T-helper 17 cell (primary cell): ENCODE data around the gene P2RX6. TPM values are rescaled to one million over a fixed set of nuclear protein-coding genes. Genes with fewer than 3 reads are reported as not detected.
"Not testable (repeated sequence)": the region's sequence is repeated elsewhere in the genome, so short reads cannot be mapped to it uniquely, and the experiment has no call there.

ENCODE experiments used
- ATAC-seq: fragments of 150-1000 bp; cut with Tn5 transposase; 2 replicates; pipeline ENCODE4 v1.10.0; 2021; ENCODE audit warnings: mild to moderate bottlenecking, moderate library complexity
- DNase-seq, 3 donors: peaks; one replicate each; pipeline versions ENCODE4 v3.0.0 to v3.0.0-alpha.2; 2020 to 2021
- H3K9me3 ChIP-seq: one replicate; pipeline ENCODE4 v1.7.0; 2013; ENCODE audit warnings: low read length, mild to moderate bottlenecking; ENCODE audit not compliant: control insufficient read depth, poor library complexity, severe bottlenecking
- H3K27ac Mint-ChIP-seq: one replicate; pipeline ENCODE4 v1.8.0; 2022; ENCODE audit warnings: mild to moderate bottlenecking, moderate library complexity, mixed read lengths
- H3K27me3 Mint-ChIP-seq: one replicate; pipeline ENCODE4 v1.8.0; 2022; ENCODE audit warnings: mixed read lengths
- H3K36me3 Mint-ChIP-seq: one replicate; pipeline ENCODE4 v1.8.0; 2022; ENCODE audit warnings: low read depth, mixed read lengths
- H3K4me1 Mint-ChIP-seq: one replicate; pipeline ENCODE4 v1.8.0; 2022; ENCODE audit warnings: mild to moderate bottlenecking, mixed read lengths
- H3K4me3 Mint-ChIP-seq: one replicate; pipeline ENCODE4 v1.8.0; 2022; ENCODE audit warnings: mild to moderate bottlenecking, moderate library complexity, mixed read lengths
- total RNA-seq, 4 donors: library from RNA in 2 of 4; stranded (reverse) in 2 of 4; gene quantifications; one replicate each; pipeline ENCODE4 v1.2.3 and lab custom pipeline; 2022 to 2026

P2RX6 gene
- total RNA-seq (1 to 10 TPM in 1 of 2 donors, under 1 TPM in 1; 0.39 to 1.0 TPM), total RNA-seq (lab: John Stamatoyannopoulos, UW) (0.15 to 0.23 reads per million in 2 donors)

GRCh38 chr22:21014726-21015465 is at the start of gene P2RX6:
Gene P2RX6 (plus strand): TSS chr22:21015165. CDS start chr22:21015175, 10 bp downstream.
- DNase-seq (no peak), ATAC-seq (no peak)
- Mint-ChIP-seq H3K4me3 (peak within 1 kb of the TSS; percentile 87), H3K27me3 (no peaks in the 10 kb centered on the region), H3K27ac (peak within 1 kb of the TSS; percentile 86), H3K36me3 (no peaks in the 10 kb centered on the region), H3K4me1 (peaks cover 28% of the 10 kb centered on the region)
- H3K9me3 ChIP-seq: no peaks in the 10 kb centered on the region

- no peaks in the 10 kb centered on the region for H3K9me3 ChIP-seq
- Mint-ChIP-seq H3K4me3 (peak overlapping the region; percentile 76), H3K36me3 (no peaks in the 10 kb centered on the region), H3K27ac (no peak overlapping the region), H3K27me3 (no peaks in the 10 kb centered on the region), H3K4me1 (peaks cover 12% of the 10 kb centered on the region)
- DNase-seq (no peak), ATAC-seq (no peak)
Observed at GRCh38 chr22:20965888-20966855, 48.8 kb upstream of the P2RX6 start.

GRCh38 chr22:20966883-20967696 is 47.9 kb upstream of the P2RX6 start, which contains the start of gene AIFM3:
Gene AIFM3 (plus strand): TSS chr22:20967255. CDS start chr22:20967945, 690 bp downstream.
- Mint-ChIP-seq H3K27me3 (no peaks in the 10 kb centered on the region), H3K4me3 (peak within 1 kb of the TSS; percentile 76), H3K27ac (no peak within 1 kb of the TSS), H3K4me1 (peaks cover 8% of the 10 kb centered on the region), H3K36me3 (no peaks in the 10 kb centered on the region)
- no peaks in the 10 kb centered on the region for H3K9me3 ChIP-seq
- no peak for DNase-seq
- no peak for ATAC-seq

GRCh38 chr22:20967697-20968211 is 47.2 kb upstream of the P2RX6 start:
- no peak for ATAC-seq
- no peaks in the 10 kb centered on the region for H3K27me3 Mint-ChIP-seq
- H3K4me3 Mint-ChIP-seq: no peak overlapping the region
- DNase-seq: no peak
- H3K4me1 Mint-ChIP-seq: peaks cover 8% of the 10 kb centered on the region
- no peaks in the 10 kb centered on the region for H3K36me3 Mint-ChIP-seq
- no peaks in the 10 kb centered on the region for H3K9me3 ChIP-seq
- no peak overlapping the region for H3K27ac Mint-ChIP-seq

- no peaks in the 10 kb centered on the region for H3K9me3 ChIP-seq
- no peak overlapping the region for H3K27ac Mint-ChIP-seq
- DNase-seq (no peak), ATAC-seq (no peak)
- no peak overlapping the region for H3K4me3 Mint-ChIP-seq
- peaks cover 8% of the 10 kb centered on the region for H3K4me1 Mint-ChIP-seq
- H3K36me3 Mint-ChIP-seq: no peaks in the 10 kb centered on the region
- H3K27me3 Mint-ChIP-seq: no peaks in the 10 kb centered on the region
Observed at GRCh38 chr22:20968281-20968977, 46.5 kb upstream of the P2RX6 start.

GRCh38 chr22:20970939-20971657 is 43.9 kb upstream of the P2RX6 start:
- Mint-ChIP-seq H3K4me1 (peaks cover 3% of the 10 kb centered on the region), H3K27ac (no peak overlapping the region), H3K4me3 (no peak overlapping the region), H3K27me3 (no peaks in the 10 kb centered on the region), H3K36me3 (peaks cover 2% of the 10 kb centered on the region)
- DNase-seq (no peak), ATAC-seq (no peak)
- no peaks in the 10 kb centered on the region for H3K9me3 ChIP-seq

GRCh38 chr22:20972014-20972694 is 42.8 kb upstream of the P2RX6 start:
- not testable (repeated sequence) for H3K27me3 Mint-ChIP-seq, H3K4me1 Mint-ChIP-seq, H3K27ac Mint-ChIP-seq, H3K9me3 ChIP-seq, H3K36me3 Mint-ChIP-seq, H3K4me3 Mint-ChIP-seq, ATAC-seq, DNase-seq

- H3K9me3 ChIP-seq: no peaks in the 10 kb centered on the region
- Mint-ChIP-seq H3K27me3 (no peaks in the 10 kb centered on the region), H3K4me1 (peaks cover 4% of the 10 kb centered on the region), H3K4me3 (no peak overlapping the region), H3K27ac (no peak overlapping the region), H3K36me3 (peaks cover 2% of the 10 kb centered on the region)
- ATAC-seq: no peak
- DNase-seq: no peak
Observed at GRCh38 chr22:20972933-20973577, 41.9 kb upstream of the P2RX6 start.

- DNase-seq: no peak
- no peaks in the 10 kb centered on the region for H3K9me3 ChIP-seq
- peaks cover 2% of the 10 kb centered on the region for H3K36me3 Mint-ChIP-seq
- H3K27ac Mint-ChIP-seq: peak overlapping the region; percentile 8
- peaks cover 4% of the 10 kb centered on the region for H3K4me1 Mint-ChIP-seq
- no peak for ATAC-seq
- H3K27me3 Mint-ChIP-seq: no peaks in the 10 kb centered on the region
- no peak overlapping the region for H3K4me3 Mint-ChIP-seq
Observed at GRCh38 chr22:20973634-20974286, 41.2 kb upstream of the P2RX6 start.

GRCh38 chr22:20974336-20974955 is 40.5 kb upstream of the P2RX6 start:
- no peaks in the 10 kb centered on the region for H3K27me3 Mint-ChIP-seq
- peaks cover 2% of the 10 kb centered on the region for H3K36me3 Mint-ChIP-seq
- H3K4me1 Mint-ChIP-seq: peaks cover 9% of the 10 kb centered on the region
- H3K27ac Mint-ChIP-seq: peak overlapping the region; percentile 8
- DNase-seq (no peak), ATAC-seq (no peak)
- no peaks in the 10 kb centered on the region for H3K9me3 ChIP-seq
- no peak overlapping the region for H3K4me3 Mint-ChIP-seq
